HepG2 (cell line): ENCODE measurements around the gene GLYR1. TPM values are rescaled to one million over a fixed set of nuclear protein-coding genes. Genes with fewer than 3 reads are reported as not detected.

Experiments
- ASH2L ChIP-seq: fragments of 300-600, 200-600 bp; sonication (generic); IDR thresholded peaks from 2 replicates; pipeline ENCODE4 v1.7.0; 2017; ENCODE audit warnings: low read depth, mild to moderate bottlenecking, moderate library complexity, mixed read lengths, low read length; ENCODE audit not compliant: insufficient read length
- CCDC6 ChIP-seq: sonication (generic); formaldehyde crosslinking; IDR thresholded peaks from 2 replicates; pipeline ENCODE4 v1.8.1; 2022; ENCODE audit warnings: mild to moderate bottlenecking, missing genetic modification reagents, moderate library complexity
- DMAP1 ChIP-seq: IDR thresholded peaks from 2 replicates; pipeline ENCODE4 v1.6.1; 2016
- GMEB2 ChIP-seq: IDR thresholded peaks from 2 replicates; pipeline ENCODE4 v1.6.1; 2016; ENCODE audit warnings: missing biosample characterization, missing genetic modification reagents, low read depth
- MAZ ChIP-seq, 2 experiments: sonication (generic) in 1 of 2; formaldehyde crosslinking in 1 of 2; IDR thresholded peaks; 2 replicates each; pipeline versions ENCODE4 v1.5.0 to v1.6.1; 2012 to 2020; ENCODE audit warnings: low read depth in 2 of 2, mild to moderate bottlenecking in 2 of 2, borderline replicate concordance in 1 of 2, improper control_type of control experiment in 1 of 2, low read length in 1 of 2, missing genetic modification reagents in 1 of 2, moderate library complexity in 1 of 2
- MED13 ChIP-seq: sonication (generic); formaldehyde crosslinking; IDR thresholded peaks from 2 replicates; pipeline ENCODE4 v1.5.0; 2020; ENCODE audit warnings: missing genetic modification reagents
- MTA3 ChIP-seq: sonication (generic); formaldehyde crosslinking; IDR thresholded peaks from 2 replicates; pipeline ENCODE4 v1.4.0; 2020; ENCODE audit warnings: missing genetic modification reagents
- MXD4 ChIP-seq: IDR thresholded peaks from 2 replicates; pipeline ENCODE4 v1.6.1; 2016; ENCODE audit warnings: mild to moderate bottlenecking, missing biosample characterization, missing genetic modification reagents
- PPARG ChIP-seq: conservative IDR thresholded peaks from 2 replicates; pipeline ENCODE4 v1.6.1; 2016; ENCODE audit warnings: missing biosample characterization, missing genetic modification reagents
- PRMT3 ChIP-seq: sonication (generic); formaldehyde crosslinking; IDR thresholded peaks from 2 replicates; pipeline ENCODE4 v1.8.1; 2022; ENCODE audit warnings: low read depth, mild to moderate bottlenecking, moderate library complexity, missing genetic modification reagents, borderline replicate concordance
- REXO4 ChIP-seq: sonication (generic); formaldehyde crosslinking; IDR thresholded peaks from 2 replicates; pipeline ENCODE4 v1.8.0; 2022; ENCODE audit warnings: missing genetic modification reagents, mild to moderate bottlenecking, borderline replicate concordance
- XRCC5 ChIP-seq: fragments of 200-400 bp; formaldehyde crosslinking; optimal IDR thresholded peaks from 2 replicates; pipeline ENCODE3; 2017; ENCODE audit warnings: mild to moderate bottlenecking, low read length
- ZBTB2 ChIP-seq: sonication (generic); formaldehyde crosslinking; IDR thresholded peaks from 2 replicates; pipeline ENCODE4 v1.8.0; 2022; ENCODE audit warnings: low read depth, missing genetic modification reagents
- ZNF10 ChIP-seq: sonication (generic); formaldehyde crosslinking; IDR thresholded peaks from 2 replicates; pipeline ENCODE4 v1.4.0; 2020; ENCODE audit warnings: mild to moderate bottlenecking, low read depth, missing genetic modification reagents, borderline replicate concordance
- ZNF142 ChIP-seq: sonication (generic); formaldehyde crosslinking; IDR thresholded peaks from 2 replicates; pipeline ENCODE4 v1.4.0; 2020; ENCODE audit warnings: missing genetic modification reagents
- ZNF274 ChIP-seq: sonication (generic); formaldehyde crosslinking; IDR thresholded peaks from 2 replicates; pipeline ENCODE4 v1.5.1; 2020; ENCODE audit warnings: mild to moderate bottlenecking, missing genetic modification reagents
- ZNF660 ChIP-seq: sonication (generic); formaldehyde crosslinking; IDR thresholded peaks from 2 replicates; pipeline ENCODE4 v1.5.1; 2020; ENCODE audit warnings: mild to moderate bottlenecking, low read depth, missing genetic modification reagents, borderline replicate concordance
- ZNF781 ChIP-seq: sonication (generic); formaldehyde crosslinking; IDR thresholded peaks from 2 replicates; pipeline ENCODE4 v1.5.1; 2020; ENCODE audit warnings: borderline replicate concordance, mild to moderate bottlenecking, missing genetic modification reagents; ENCODE audit errors: not compliant biosample characterization
- ZNF839 ChIP-seq: sonication (generic); formaldehyde crosslinking; IDR thresholded peaks from 2 replicates; pipeline ENCODE4 v1.4.0; 2020; ENCODE audit warnings: missing genetic modification reagents, mild to moderate bottlenecking, borderline replicate concordance
- ZNF879 ChIP-seq: sonication (generic); formaldehyde crosslinking; IDR thresholded peaks from 2 replicates; pipeline ENCODE4 v1.8.1; 2023; ENCODE audit warnings: missing genetic modification reagents
- polyA plus RNA-seq, 8 experiments: library from polyadenylated mRNA; depleted of rRNA in 3 of 8; stranded (reverse) in 7 of 8; unstranded in 1 of 8; fragments of >200 nt; fragmentation: Illumina TruSeq in 4 of 8; extraction: Trizol in 4 of 8; gene quantifications; 2 replicates each; pipeline versions ENCODE4 v1.2.1 to v1.2.3, GENCODE V29; 2011 to 2016; ENCODE audit warnings: low read depth in 4 of 8, missing spikeins in 1 of 8, mixed read lengths in 1 of 8; ENCODE audit not compliant: insufficient read depth in 1 of 8
- total RNA-seq, 5 experiments: library from RNA; depleted of rRNA; stranded (reverse); fragments of >200 nt; fragmentation: Illumina TruSeq; extraction: Trizol; gene quantifications; 2 replicates each; pipeline ENCODE4 v1.2.3, GENCODE V29; 2016; ENCODE audit warnings: low read depth in 1 of 5

Gene GLYR1
- total and polyA plus RNA-seq, 2 of the 13 experiments (the other 11 are each of a cell fraction or from before 2014, with no cell fraction given), result 28.3 to 48.7 TPM

DNA sequence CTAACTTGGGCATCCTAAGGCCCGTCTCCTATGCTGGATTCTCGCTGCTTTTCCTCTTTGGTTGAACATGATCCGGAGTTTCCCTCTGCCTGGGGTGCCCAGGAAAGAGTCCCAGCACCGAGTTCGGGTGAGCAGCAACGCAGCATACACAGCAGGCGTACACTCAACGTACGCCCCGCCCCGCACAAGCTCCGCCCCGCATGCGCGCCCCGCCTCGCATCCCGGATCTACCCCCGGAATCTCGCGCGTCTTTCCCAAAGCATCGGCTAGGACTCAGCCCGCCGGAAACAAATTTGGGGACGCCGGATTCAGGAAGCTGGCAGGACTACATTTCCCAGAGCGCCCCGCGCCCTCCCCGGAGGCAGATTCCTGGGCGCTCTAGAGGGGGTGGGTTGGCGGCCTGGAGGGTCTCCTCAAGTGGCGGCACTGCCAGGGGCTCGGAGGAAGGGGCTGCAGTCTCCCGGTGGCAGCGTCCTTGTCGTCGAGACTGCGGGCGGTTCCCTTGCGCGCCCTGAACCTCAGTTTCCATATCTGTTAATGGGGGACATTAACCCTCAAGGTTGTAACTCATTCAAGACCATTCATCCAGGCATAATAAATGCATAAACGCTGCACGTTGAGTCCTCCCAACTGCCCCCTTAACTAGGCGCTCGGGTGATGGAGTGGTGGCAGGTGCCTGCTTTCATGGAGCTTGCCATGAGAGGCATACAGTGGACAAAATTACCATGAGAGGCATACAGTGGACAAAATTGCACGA is 78.4 kb downstream of the GLYR1 start (continued):
- TF ChIP-seq ZNF781 (CRISPR knock-in tag), result peak; percentile 39
- TF ChIP-seq DMAP1 (CRISPR knock-in tag), result 0 out of 2 replicates have a peak, but pooled peaks have one; percentile 15
- TF ChIP-seq XRCC5, result no peak
- TF ChIP-seq PRMT3, result peak; percentile 7; the same call in 1 of the 2 replicates
- TF ChIP-seq MXD4 (CRISPR knock-in tag), result 0 out of 2 replicates have a peak, but pooled peaks have one; percentile 26
- no peak for TF ChIP-seq ZNF10 (CRISPR knock-in tag)
- no peak for TF ChIP-seq ZNF660 (CRISPR knock-in tag)
- TF ChIP-seq ZNF839 (CRISPR knock-in tag), result no peak
- no peak for TF ChIP-seq MTA3 (CRISPR knock-in tag)
- no peak for TF ChIP-seq ZNF879 (CRISPR knock-in tag)
- peak; percentile 58; the same call in 1 of the 2 replicates for TF ChIP-seq GMEB2
- TF ChIP-seq CCDC6 (CRISPR knock-in tag), result no peak
- peak; percentile 57; the same call in 1 of the 2 replicates for TF ChIP-seq MAZ (IDR thresholded peaks at IDR 0.05; ENCODE audit: borderline replicate concordance, low read depth, low read length)
- peak; percentile 52; the same call in 1 of the 2 replicates for TF ChIP-seq MAZ (CRISPR knock-in tag; IDR thresholded peaks at IDR 0.05; ENCODE audit: low read depth)
- TF ChIP-seq ZBTB2, result no peak
- peak; percentile 42 for TF ChIP-seq ASH2L
- TF ChIP-seq MED13 (CRISPR knock-in tag), result peak; percentile 62; the same call in 1 of the 2 replicates
- no peak for TF ChIP-seq REXO4 (CRISPR knock-in tag)
- TF ChIP-seq PPARG (CRISPR knock-in tag), result no peak; the same call in 1 of the 2 replicates
- no peak for TF ChIP-seq ZNF274 (CRISPR knock-in tag)
- 0 out of 2 replicates have a peak, but pooled peaks have one; percentile 18 for TF ChIP-seq ZNF142 (CRISPR knock-in tag)
